NCI-H345 (cell line): ENCODE measurements around the gene PTAFR.

Experiments
- DNase-seq: peaks from one replicate; lab custom pipeline; 2025; lab: John Stamatoyannopoulos, UW

PTAFR gene

GRCh38 chr1:28176492-28177470, at the start of gene PTAFR:
Gene PTAFR, minus strand, starts transcription at chr1:28176690. Its CDS starts 25,669 bp downstream, at chr1:28151021.
- no peak for DNase-seq

GRCh38 chr1:28213315-28213714, 36.8 kb upstream of the PTAFR start:
- DNase-seq, result no peak

GRCh38 chr1:28209700-28210099, 33.2 kb upstream of the PTAFR start:
- DNase-seq, result no peak

- DNase-seq, result peak; percentile 20
Measured at GRCh38 chr1:28208818-28209441, 32.4 kb upstream of the PTAFR start.

- DNase-seq, result no peak
Measured at GRCh38 chr1:28205243-28205642, 28.8 kb upstream of the PTAFR start.

GRCh38 chr1:28200234-28200873, 23.9 kb upstream of the PTAFR start:
- no peak for DNase-seq

GRCh38 chr1:28199328-28200233, 23.1 kb upstream of the PTAFR start:
- no peak for DNase-seq

- no peak for DNase-seq
Measured at GRCh38 chr1:28197682-28198415, 21.4 kb upstream of the PTAFR start.

GRCh38 chr1:28196330-28196729, 19.8 kb upstream of the PTAFR start:
- no peak for DNase-seq

- DNase-seq, result no peak
Measured at GRCh38 chr1:28195780-28196179, 19.3 kb upstream of the PTAFR start.

GRCh38 chr1:28194326-28195035, 18.0 kb upstream of the PTAFR start:
- no peak for DNase-seq

- DNase-seq, result no peak
Measured at GRCh38 chr1:28193701-28194161, 17.2 kb upstream of the PTAFR start.

- DNase-seq, result no peak
Measured at GRCh38 chr1:28190996-28191645, 14.6 kb upstream of the PTAFR start.

- no peak for DNase-seq
Measured at GRCh38 chr1:28190337-28190979, 14.0 kb upstream of the PTAFR start.

- DNase-seq, result no peak
Measured at GRCh38 chr1:28185071-28185470, 8.6 kb upstream of the PTAFR start.

- no peak for DNase-seq
Measured at GRCh38 chr1:28180306-28181305, 4.1 kb upstream of the PTAFR start.

GRCh38 chr1:28178690-28179485, 2.4 kb upstream of the PTAFR start:
- DNase-seq, result no peak
